Testis (tissue), 2 donors: ENCODE results near the gene TMEM271.

Experiments used
- CTCF ChIP-seq, 3 experiments: fragments of 450-650 bp in 2 of 3; fragments of 200-600 bp in 1 of 3; sonication (generic) in 1 of 3; IDR thresholded peaks; one replicate each; pipeline ENCODE4 v1.5.1; 2016 to 2019; ENCODE audit warnings: antibody characterized with exemption in 3 of 3, mild to moderate bottlenecking in 2 of 3, moderate library complexity in 1 of 3
- POLR2A ChIP-seq: fragments of 450-650 bp; IDR thresholded peaks from one replicate; pipeline ENCODE4 v1.6.1; 2017; ENCODE audit warnings: antibody characterized with exemption, mild to moderate bottlenecking, moderate library complexity

- TF ChIP-seq CTCF (IDR thresholded peaks at IDR 0.05), result no peak
- TF ChIP-seq POLR2A, result no peak
Observed at GRCh38 chr4:592825-593520, 16.9 kb upstream of the TMEM271 start.
